K562 (cell line): ENCODE results near the gene OVCH2.

Source experiments
- CBFA2T3 ChIP-seq: fragments of 450-650 bp; IDR thresholded peaks from 2 replicates; pipeline ENCODE4 v1.6.1; 2017
- CTCF ChIP-seq, 3 experiments: IDR thresholded peaks in 2 of 3; conservative IDR thresholded peaks in 1 of 3; 2 replicates each; pipeline ENCODE4 v1.5.1; 2011 to 2012; ENCODE audit warnings: low read length in 3 of 3, mild to moderate bottlenecking in 3 of 3, control low read depth in 2 of 3, improper control_type of control experiment in 1 of 3, inconsistent platforms in 1 of 3, low read depth in 1 of 3, mixed read lengths in 1 of 3, moderate library complexity in 1 of 3; ENCODE audit not compliant: insufficient read depth in 2 of 3
- EZH2 ChIP-seq: IDR thresholded peaks from 2 replicates; pipeline ENCODE4 v1.6.1; 2012; ENCODE audit warnings: low read depth, mild to moderate bottlenecking, inconsistent platforms, low read length, borderline replicate concordance
- HMGXB4 ChIP-seq: sonication (generic); formaldehyde crosslinking; IDR thresholded peaks from 2 replicates; pipeline ENCODE4 v1.8.1; 2023; ENCODE audit warnings: mild to moderate bottlenecking, missing genetic modification reagents
- MCM7 ChIP-seq, 2 experiments: fragments of 450-650 bp; IDR thresholded peaks; 2 replicates each; pipeline ENCODE4 v1.6.1; 2016 to 2018
- REST ChIP-seq, 2 experiments: fragments of 450-650 bp; formaldehyde crosslinking in 1 of 2; IDR thresholded peaks; 2 replicates each; pipeline versions ENCODE4 v1.4.0 to v1.6.1; 2014 to 2020; ENCODE audit warnings: mild to moderate bottlenecking in 2 of 2, borderline replicate concordance in 1 of 2, low read depth in 1 of 2
- SREBF2 ChIP-seq: sonication (generic); formaldehyde crosslinking; IDR thresholded peaks from 2 replicates; pipeline ENCODE4 v1.4.0; 2020; ENCODE audit warnings: mild to moderate bottlenecking, missing genetic modification reagents
- YBX1 ChIP-seq: fragments of 450-650 bp; IDR thresholded peaks from 2 replicates; pipeline ENCODE4 v1.7.1; 2016; ENCODE audit warnings: mild to moderate bottlenecking
- ZNF175 ChIP-seq: fragments of 200-800 bp; sonication (Bioruptor generic); IDR thresholded peaks from 2 replicates; pipeline ENCODE4 v1.6.1; 2016; ENCODE audit warnings: low read depth, mild to moderate bottlenecking, missing genetic modification characterization, missing compliant biosample characterization
- ZNF23 ChIP-seq: fragments of 250-450 bp; sonication (Bioruptor Pico); IDR thresholded peaks from 2 replicates; pipeline ENCODE4 v1.4.0; 2020; ENCODE audit warnings: mild to moderate bottlenecking
- ZNF232 ChIP-seq: sonication (generic); formaldehyde crosslinking; IDR thresholded peaks from 2 replicates; pipeline ENCODE4 v1.8.0; 2022; ENCODE audit warnings: mild to moderate bottlenecking, missing genetic modification reagents
- ZNF24 ChIP-seq: fragments of 450-650 bp; IDR thresholded peaks from 2 replicates; pipeline ENCODE4 v1.6.1; 2016
- ZNF408 ChIP-seq: fragments of 250-450 bp; sonication (Bioruptor Pico); IDR thresholded peaks from 2 replicates; pipeline ENCODE4 v1.4.0; 2020; ENCODE audit warnings: low read depth, mild to moderate bottlenecking, moderate library complexity

GRCh38 chr11:7675631-7676030 lies 30.6 kb downstream of the OVCH2 start:
- TF ChIP-seq ZNF23 (CRISPR knock-in tag) (no peak), ZNF408 (CRISPR knock-in tag) (no peak), SREBF2 (CRISPR knock-in tag) (no peak), ZNF24 (no peak), HMGXB4 (CRISPR knock-in tag) (no peak), ZNF232 (CRISPR knock-in tag) (no peak), MCM7 (IDR thresholded peaks at IDR 0.05) (no peak), CTCF (IDR thresholded peaks at IDR 0.05 in 2 of 3, conservative IDR thresholded peaks at IDR 0.05 in 1 of 3; ENCODE audit: insufficient read depth in 2 of 3, low read depth in 1 of 3, low read length in 3 of 3) (no peak), YBX1 (no peak), REST (IDR thresholded peaks at IDR 0.05; ENCODE audit: borderline replicate concordance) (no peak), REST (CRISPR knock-in tag; IDR thresholded peaks at IDR 0.05; ENCODE audit: low read depth) (no peak), ZNF175 (no peak), EZH2 (no peak), CBFA2T3 (peak; percentile 26; the same call in 1 of the 2 replicates)
